CD4-positive, alpha-beta T cell (primary cell): Measurements from ENCODE around the gene STAM2. TPM values are rescaled to one million over a fixed set of nuclear protein-coding genes. Genes with fewer than 3 reads are reported as not detected.

Experiments used
- ATAC-seq: fragments of 200-7000 bp; cut with Tn5 transposase; one replicate; pipeline ENCODE4 v1.10.0; 2022; ENCODE audit warnings: mild to moderate bottlenecking; ENCODE audit not compliant: poor library complexity
- CTCF ChIA-PET: fragments of 350-600 bp; sonication (Branson Sonifier 250); formaldehyde crosslinking; loops from one replicate; lab custom pipeline; 2021; ENCODE audit warnings: antibody characterized with exemption, inconsistent platforms; lab: Charles Lee
- POLR2A ChIA-PET: fragments of 350-600 bp; sonication (Branson Sonifier 250); formaldehyde crosslinking; loops from one replicate; lab custom pipeline; 2021; ENCODE audit warnings: antibody characterized with exemption, inconsistent platforms; lab: Charles Lee
- DNase-seq, 14 experiments: peaks; one replicate each; pipeline ENCODE4 v3.0.0-alpha.2; 2013 to 2020; ENCODE audit warnings: mixed read lengths in 2 of 14
- H3K27ac ChIP-seq, 2 donors: one replicate each; pipeline versions ENCODE4 v1.5.1 to v1.7.0; 2013; ENCODE audit warnings: low read length in 2 of 2, low read depth in 1 of 2, mild to moderate bottlenecking in 1 of 2
- H3K27me3 ChIP-seq, 2 experiments: 1 replicate in 1 of 2; 2 replicates in 1 of 2; pipeline versions ENCODE4 v1.6.1 to v1.7.0; 2013; ENCODE audit warnings: low read length in 2 of 2, control low read depth in 1 of 2, mild to moderate bottlenecking in 1 of 2, moderate library complexity in 1 of 2; ENCODE audit not compliant: insufficient read depth in 2 of 2, control insufficient read depth in 1 of 2
- H3K36me3 ChIP-seq: one replicate; pipeline ENCODE4 v1.6.1; 2013; ENCODE audit warnings: low read length, control low read depth; ENCODE audit not compliant: insufficient read depth
- H3K4me1 ChIP-seq: one replicate; pipeline ENCODE4 v1.6.1; 2013; ENCODE audit warnings: low read length, control low read depth; ENCODE audit not compliant: insufficient read depth
- H3K4me3 ChIP-seq: one replicate; pipeline ENCODE4 v1.5.1; 2013; ENCODE audit warnings: mild to moderate bottlenecking, low read length, moderate library complexity
- H3K9me3 ChIP-seq, 2 experiments: 1 replicate in 1 of 2; 2 replicates in 1 of 2; pipeline versions ENCODE4 v1.6.1 to v1.7.0; 2013; ENCODE audit warnings: low read length in 2 of 2, mild to moderate bottlenecking in 2 of 2, control low read depth in 1 of 2, moderate library complexity in 1 of 2; ENCODE audit not compliant: control insufficient read depth in 1 of 2, insufficient read depth in 1 of 2
- H3K27ac Mint-ChIP-seq: one replicate; pipeline ENCODE4 v1.8.0; 2020; ENCODE audit warnings: mixed read lengths
- H3K27me3 Mint-ChIP-seq: one replicate; pipeline ENCODE4 v1.8.0; 2021; ENCODE audit warnings: mixed read lengths
- H3K36me3 Mint-ChIP-seq: one replicate; pipeline ENCODE4 v1.8.0; 2021; ENCODE audit warnings: low read depth, mixed read lengths
- H3K4me1 Mint-ChIP-seq: one replicate; pipeline ENCODE4 v1.8.0; 2021; ENCODE audit warnings: low read depth, mixed read lengths
- H3K4me3 Mint-ChIP-seq: one replicate; pipeline ENCODE4 v1.8.0; 2020; ENCODE audit warnings: mild to moderate bottlenecking, mixed read lengths
- H3K9me3 Mint-ChIP-seq: one replicate; pipeline ENCODE4 v1.8.0; 2020; ENCODE audit warnings: mixed read lengths
- intact Hi-C, 2 experiments: fragments of 100-400 bp; cut with DNase I in 1 of 2; cut with micrococcal nuclease in 1 of 2; formaldehyde crosslinking; loops; one replicate each; pipeline versions ENCODE4 v1.15.1 to v1.9.0; 2023 to 2025; cut with DNase I, micrococcal nuclease
- total RNA-seq, 174 experiments: library from RNA in 2 of 174; stranded (reverse) in 2 of 174; gene quantifications; one replicate each; pipeline ENCODE4 v1.2.3 and lab custom pipeline; 2021 to 2026
- TF ChIP-seq, protein P1 (sequence below): fragments of 200-600 bp; IDR thresholded peaks from one replicate; pipeline ENCODE4 v1.8.0; 2022; ENCODE audit warnings: antibody characterized with exemption, mild to moderate bottlenecking

The STAM2 gene
- total RNA-seq, 2 experiments from 2014 or later, result 4.1 to 4.9 TPM

DNA sequence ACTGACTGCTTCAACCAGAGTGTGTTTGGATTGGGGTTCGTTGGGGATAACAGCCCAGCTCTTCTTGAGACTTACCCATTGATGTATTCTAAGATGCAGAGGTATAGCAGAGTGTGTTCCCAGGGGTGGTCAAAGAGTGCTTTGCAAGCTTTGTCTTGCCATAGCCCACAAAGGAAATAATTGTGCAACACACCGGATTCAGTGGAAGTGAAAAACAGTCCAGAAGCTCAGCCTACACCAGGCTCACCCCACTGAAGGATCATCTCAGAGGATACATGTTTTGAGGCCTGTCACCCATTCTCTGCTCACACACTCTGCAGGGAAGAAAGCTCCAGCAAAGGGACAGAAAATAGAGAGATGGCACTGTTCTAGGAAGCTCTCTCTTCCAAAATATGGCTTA is 86.3 kb downstream of the STAM2 start:
- Mint-ChIP-seq H3K36me3 (no peaks in the 10 kb centered on the region), H3K9me3 (no peaks in the 10 kb centered on the region), H3K27me3 (peaks cover 21% of the 10 kb centered on the region), H3K4me3 (no peak overlapping the region), H3K4me1 (no peaks in the 10 kb centered on the region), H3K27ac (no peak overlapping the region)
- H3K4me3 ChIP-seq, result no peak overlapping the region
- H3K4me1 ChIP-seq, result no peaks in the 10 kb centered on the region
- no peaks in the 10 kb centered on the region for H3K9me3 ChIP-seq
- TF ChIP-seq, protein P1, sequence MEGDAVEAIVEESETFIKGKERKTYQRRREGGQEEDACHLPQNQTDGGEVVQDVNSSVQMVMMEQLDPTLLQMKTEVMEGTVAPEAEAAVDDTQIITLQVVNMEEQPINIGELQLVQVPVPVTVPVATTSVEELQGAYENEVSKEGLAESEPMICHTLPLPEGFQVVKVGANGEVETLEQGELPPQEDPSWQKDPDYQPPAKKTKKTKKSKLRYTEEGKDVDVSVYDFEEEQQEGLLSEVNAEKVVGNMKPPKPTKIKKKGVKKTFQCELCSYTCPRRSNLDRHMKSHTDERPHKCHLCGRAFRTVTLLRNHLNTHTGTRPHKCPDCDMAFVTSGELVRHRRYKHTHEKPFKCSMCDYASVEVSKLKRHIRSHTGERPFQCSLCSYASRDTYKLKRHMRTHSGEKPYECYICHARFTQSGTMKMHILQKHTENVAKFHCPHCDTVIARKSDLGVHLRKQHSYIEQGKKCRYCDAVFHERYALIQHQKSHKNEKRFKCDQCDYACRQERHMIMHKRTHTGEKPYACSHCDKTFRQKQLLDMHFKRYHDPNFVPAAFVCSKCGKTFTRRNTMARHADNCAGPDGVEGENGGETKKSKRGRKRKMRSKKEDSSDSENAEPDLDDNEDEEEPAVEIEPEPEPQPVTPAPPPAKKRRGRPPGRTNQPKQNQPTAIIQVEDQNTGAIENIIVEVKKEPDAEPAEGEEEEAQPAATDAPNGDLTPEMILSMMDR, result no peak
- peaks cover 0 to 10% of the 10 kb centered on the region in 2 experiments for H3K27me3 ChIP-seq
- no peak overlapping the region for H3K27ac ChIP-seq
- ChIA-PET CTCF (no interaction called here), POLR2A (no interaction called here)
- DNase-seq, result no peak
- intact Hi-C loops, result no loop called here
- ATAC-seq, result no peak
- no peaks in the 10 kb centered on the region for H3K36me3 ChIP-seq

DNA sequence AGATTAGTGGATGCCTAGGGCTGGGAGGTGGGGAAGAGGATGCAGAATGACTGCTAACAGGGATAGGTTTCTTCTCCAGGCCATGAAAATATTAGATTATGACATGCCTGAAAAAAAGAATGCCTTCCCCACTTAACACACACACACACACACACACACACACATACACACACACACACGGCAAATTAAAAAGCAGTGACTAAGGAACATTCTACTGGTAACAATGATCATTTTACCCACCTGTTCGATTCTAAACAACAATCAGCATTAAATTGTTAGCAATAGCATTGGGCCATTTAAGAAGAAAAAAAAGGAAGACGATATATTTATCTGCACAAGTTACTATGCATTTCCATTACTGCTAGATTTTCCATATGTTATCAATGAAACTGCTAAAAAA is 87.6 kb downstream of the STAM2 start:
- peaks cover 12% of the 10 kb centered on the region for H3K27me3 Mint-ChIP-seq
- H3K27ac Mint-ChIP-seq, result no peak overlapping the region
- intact Hi-C loops, result no loop called here
- no peak for ATAC-seq
- TF ChIP-seq, protein P1, result no peak
- ChIA-PET POLR2A (no interaction called here), CTCF (no interaction called here)
- H3K4me1 ChIP-seq, result no peaks in the 10 kb centered on the region
- no peaks in the 10 kb centered on the region for H3K36me3 ChIP-seq
- no peaks in the 10 kb centered on the region for H3K36me3 Mint-ChIP-seq
- H3K4me1 Mint-ChIP-seq, result no peaks in the 10 kb centered on the region
- no peaks in the 10 kb centered on the region for H3K9me3 Mint-ChIP-seq
- no peak overlapping the region for H3K27ac ChIP-seq
- no peak for DNase-seq
- no peak overlapping the region for H3K4me3 ChIP-seq
- no peaks in the 10 kb centered on the region for H3K9me3 ChIP-seq
- no peak overlapping the region for H3K4me3 Mint-ChIP-seq
- peaks cover 0 to 3% of the 10 kb centered on the region in 2 experiments for H3K27me3 ChIP-seq

DNA sequence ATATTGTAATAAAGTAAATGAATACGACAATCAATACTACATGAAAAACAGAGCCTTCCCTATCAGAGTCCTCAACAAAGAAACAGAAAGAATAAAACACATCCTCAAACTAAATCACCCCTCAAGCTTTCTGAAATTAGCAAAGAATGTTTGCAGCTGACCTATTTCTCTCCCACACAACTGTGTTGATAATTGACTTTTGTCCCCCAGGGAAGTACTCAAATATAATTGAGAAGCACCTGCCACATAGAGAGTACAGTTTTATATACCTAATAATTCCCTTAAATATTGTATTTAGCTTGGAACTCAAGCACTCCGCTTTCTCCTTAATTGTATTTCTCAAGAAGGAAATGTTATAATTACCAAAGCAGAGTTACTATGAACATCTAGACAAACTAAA is 89.3 kb downstream of the STAM2 start:
- Histone ChIP-seq H3K9me3 (no peaks in the 10 kb centered on the region), H3K4me1 (no peaks in the 10 kb centered on the region), H3K4me3 (no peak overlapping the region), H3K36me3 (no peaks in the 10 kb centered on the region), H3K27me3 (no peaks in the 10 kb centered on the region), H3K27ac (no peak overlapping the region)
- ATAC-seq (no peak), DNase-seq (no peak)
- Mint-ChIP-seq H3K9me3 (no peaks in the 10 kb centered on the region), H3K4me3 (no peak overlapping the region), H3K27me3 (peaks cover 12% of the 10 kb centered on the region), H3K36me3 (no peaks in the 10 kb centered on the region), H3K27ac (no peak overlapping the region), H3K4me1 (no peaks in the 10 kb centered on the region)
- intact Hi-C loops, result no loop called here
- CTCF ChIA-PET, result no interaction called here
- POLR2A ChIA-PET, result no interaction called here
- TF ChIP-seq, protein P1, result no peak
